Nephron progenitor cell (in vitro differentiated cells): ENCODE measurements around the gene NUMBL.
"Not testable (repeated sequence)": the region's sequence is repeated elsewhere in the genome, so short reads cannot be mapped to it uniquely, and the experiment has no call there.

ENCODE experiments used
- DNase-seq: peaks from one replicate; pipeline ENCODE4 v3.0.0; 2021
- H3K27ac Mint-ChIP-seq: 2 replicates; pipeline ENCODE4 v1.8.0; 2021; ENCODE audit warnings: mild to moderate bottlenecking, moderate library complexity, mixed read lengths
- H3K27me3 Mint-ChIP-seq: 2 replicates; pipeline ENCODE4 v1.8.0; 2021; ENCODE audit warnings: mild to moderate bottlenecking, low read depth, mixed read lengths; ENCODE audit not compliant: poor library complexity
- H3K36me3 Mint-ChIP-seq: 2 replicates; pipeline ENCODE4 v1.8.0; 2021; ENCODE audit warnings: low read depth, mixed read lengths
- H3K4me1 Mint-ChIP-seq: 2 replicates; pipeline ENCODE4 v1.8.0; 2021; ENCODE audit warnings: mixed read lengths
- H3K4me3 Mint-ChIP-seq: 2 replicates; pipeline ENCODE4 v1.8.0; 2021; ENCODE audit warnings: mild to moderate bottlenecking, moderate library complexity, mixed read lengths
- H3K9me3 Mint-ChIP-seq: 2 replicates; pipeline ENCODE4 v1.8.0; 2021; ENCODE audit warnings: mild to moderate bottlenecking, moderate library complexity, mixed read lengths
- TF ChIP-seq, protein P1 (sequence below): fragments of 200-600 bp; sonication (generic); IDR thresholded peaks from 2 replicates; pipeline ENCODE4 v1.5.0; 2021; ENCODE audit warnings: antibody characterized with exemption

The NUMBL gene

DNA sequence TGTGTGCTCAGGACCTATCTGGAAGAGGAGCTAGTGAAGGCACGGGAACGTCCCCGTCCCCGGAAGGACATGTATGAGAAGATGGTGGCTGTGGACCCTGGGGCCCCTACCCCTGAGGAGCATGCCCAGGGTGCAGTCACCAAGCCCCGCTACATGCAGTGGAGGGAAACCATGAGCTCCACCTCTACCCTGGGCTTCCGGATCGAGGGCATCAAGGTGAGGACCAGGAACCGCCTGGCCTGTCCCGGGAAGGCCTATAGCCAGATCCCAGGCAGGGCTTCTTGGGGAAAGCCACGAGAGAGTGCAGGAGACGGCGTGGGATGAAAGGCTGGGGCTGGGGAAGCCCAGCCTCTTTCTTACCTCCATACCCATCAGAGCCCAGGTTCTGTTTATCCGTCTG, 42.7 kb upstream of the NUMBL start:
- Mint-ChIP-seq H3K4me1 (no peaks in the 10 kb centered on the region), H3K4me3 (no peak overlapping the region), H3K9me3 (no peaks in the 10 kb centered on the region)

DNA sequence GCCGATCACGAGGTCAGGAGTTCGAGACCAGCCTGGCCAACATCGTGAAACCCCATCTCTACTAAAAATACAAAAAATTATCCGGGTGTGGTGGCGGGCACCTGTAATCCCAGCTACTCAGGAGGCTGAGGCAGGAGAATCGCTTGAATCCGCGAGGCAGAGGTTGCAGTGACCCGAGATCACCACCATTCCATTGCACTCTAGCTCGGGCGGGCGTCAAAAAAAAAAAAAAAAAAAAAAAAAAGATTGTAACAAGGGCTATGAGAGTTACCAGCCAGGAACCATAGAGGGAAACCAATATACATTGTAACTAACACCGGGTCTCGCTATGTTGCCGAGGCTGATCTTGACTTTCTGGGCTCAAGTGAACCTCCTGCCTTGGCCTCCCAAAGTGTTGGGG, 41.9 kb upstream of the NUMBL start:
- H3K27me3 Mint-ChIP-seq, DNase-seq, H3K4me1 Mint-ChIP-seq, H3K4me3 Mint-ChIP-seq, H3K9me3 Mint-ChIP-seq, H3K27ac Mint-ChIP-seq: not testable (repeated sequence)
- peaks cover 72% of the 10 kb centered on the region for H3K36me3 Mint-ChIP-seq

More for the DNA sequence above, 42.7 kb upstream of the NUMBL start:
- Mint-ChIP-seq H3K36me3 (peaks cover 69% of the 10 kb centered on the region), H3K27ac (no peak overlapping the region), H3K27me3 (no peaks in the 10 kb centered on the region)
- TF ChIP-seq, protein P1, sequence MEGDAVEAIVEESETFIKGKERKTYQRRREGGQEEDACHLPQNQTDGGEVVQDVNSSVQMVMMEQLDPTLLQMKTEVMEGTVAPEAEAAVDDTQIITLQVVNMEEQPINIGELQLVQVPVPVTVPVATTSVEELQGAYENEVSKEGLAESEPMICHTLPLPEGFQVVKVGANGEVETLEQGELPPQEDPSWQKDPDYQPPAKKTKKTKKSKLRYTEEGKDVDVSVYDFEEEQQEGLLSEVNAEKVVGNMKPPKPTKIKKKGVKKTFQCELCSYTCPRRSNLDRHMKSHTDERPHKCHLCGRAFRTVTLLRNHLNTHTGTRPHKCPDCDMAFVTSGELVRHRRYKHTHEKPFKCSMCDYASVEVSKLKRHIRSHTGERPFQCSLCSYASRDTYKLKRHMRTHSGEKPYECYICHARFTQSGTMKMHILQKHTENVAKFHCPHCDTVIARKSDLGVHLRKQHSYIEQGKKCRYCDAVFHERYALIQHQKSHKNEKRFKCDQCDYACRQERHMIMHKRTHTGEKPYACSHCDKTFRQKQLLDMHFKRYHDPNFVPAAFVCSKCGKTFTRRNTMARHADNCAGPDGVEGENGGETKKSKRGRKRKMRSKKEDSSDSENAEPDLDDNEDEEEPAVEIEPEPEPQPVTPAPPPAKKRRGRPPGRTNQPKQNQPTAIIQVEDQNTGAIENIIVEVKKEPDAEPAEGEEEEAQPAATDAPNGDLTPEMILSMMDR, result no peak
- no peak for DNase-seq

DNA sequence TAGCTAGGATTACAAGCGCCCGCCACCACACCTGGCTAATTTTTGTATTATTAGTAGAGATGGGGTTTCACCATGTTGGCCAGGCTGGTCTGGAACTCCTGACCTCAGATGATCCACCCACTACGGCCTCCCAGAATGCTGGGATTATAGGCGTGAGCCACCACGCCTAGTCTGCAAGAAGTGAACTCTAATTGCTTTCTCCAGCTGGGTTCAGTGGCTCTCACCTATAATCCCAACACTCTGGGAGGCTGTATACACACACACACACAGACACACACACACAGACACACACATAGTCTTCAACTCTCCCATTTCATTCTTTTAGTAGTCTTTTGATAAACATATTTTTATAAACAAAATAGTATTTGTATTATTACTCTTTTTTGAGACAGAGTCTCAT, 39.6 kb upstream of the NUMBL start:
- not testable (repeated sequence) for DNase-seq, H3K4me1 Mint-ChIP-seq, H3K27me3 Mint-ChIP-seq, H3K27ac Mint-ChIP-seq, H3K4me3 Mint-ChIP-seq, H3K9me3 Mint-ChIP-seq
- H3K36me3 Mint-ChIP-seq, result peaks cover 75% of the 10 kb centered on the region

DNA sequence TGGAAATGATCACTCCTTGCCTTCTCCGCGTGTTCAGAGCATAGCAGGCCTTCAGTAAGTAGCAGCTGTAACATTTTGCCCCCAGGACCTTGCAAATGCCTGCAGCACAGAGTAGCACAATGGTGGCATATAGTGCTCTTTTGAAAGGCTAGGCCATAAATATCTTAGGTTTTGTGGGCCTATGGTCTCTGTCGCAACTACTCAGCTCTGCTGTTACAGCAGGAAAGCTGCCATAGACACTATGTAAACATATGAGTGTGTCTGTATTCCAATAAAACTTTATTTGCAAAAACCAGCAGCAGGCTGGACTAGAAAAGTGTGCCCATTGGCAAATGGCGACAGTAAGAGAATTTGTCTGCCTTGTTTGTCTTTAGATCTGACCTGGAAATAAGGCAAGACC, 35.8 kb upstream of the NUMBL start:
- peaks cover 6% of the 10 kb centered on the region for H3K4me1 Mint-ChIP-seq
- TF ChIP-seq, protein P1, result no peak
- no peak for DNase-seq
- peaks cover 9% of the 10 kb centered on the region for H3K9me3 Mint-ChIP-seq
- H3K27me3 Mint-ChIP-seq, result no peaks in the 10 kb centered on the region
- H3K36me3 Mint-ChIP-seq, result peaks cover 76% of the 10 kb centered on the region
- H3K27ac Mint-ChIP-seq, result no peak overlapping the region
- H3K4me3 Mint-ChIP-seq, result no peak overlapping the region

DNA sequence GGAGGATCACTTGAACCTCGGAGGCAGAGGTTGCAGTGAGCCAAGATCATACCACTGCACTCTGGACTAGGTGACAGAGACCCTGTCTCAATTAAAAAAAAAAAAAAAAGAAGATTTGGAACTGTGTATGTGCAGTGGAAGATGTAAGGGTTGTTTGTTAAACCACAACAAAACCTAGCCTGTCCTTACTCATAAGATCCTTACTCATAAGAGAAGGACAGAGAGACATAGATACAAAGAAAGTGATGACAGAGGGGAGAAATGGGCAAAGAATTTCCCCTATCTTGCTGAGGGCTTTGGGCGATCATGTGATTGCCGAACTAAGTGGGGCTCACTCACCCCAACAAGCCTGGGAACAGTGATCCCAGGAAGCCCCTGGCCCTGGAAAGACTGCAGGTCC, 34.4 kb upstream of the NUMBL start:
- Mint-ChIP-seq H3K4me3 (no peak overlapping the region), H3K4me1 (peaks cover 19% of the 10 kb centered on the region), H3K9me3 (peaks cover 9% of the 10 kb centered on the region), H3K36me3 (peaks cover 72% of the 10 kb centered on the region), H3K27ac (no peak overlapping the region), H3K27me3 (no peaks in the 10 kb centered on the region)
- no peak for DNase-seq
- TF ChIP-seq, protein P1, result no peak

DNA sequence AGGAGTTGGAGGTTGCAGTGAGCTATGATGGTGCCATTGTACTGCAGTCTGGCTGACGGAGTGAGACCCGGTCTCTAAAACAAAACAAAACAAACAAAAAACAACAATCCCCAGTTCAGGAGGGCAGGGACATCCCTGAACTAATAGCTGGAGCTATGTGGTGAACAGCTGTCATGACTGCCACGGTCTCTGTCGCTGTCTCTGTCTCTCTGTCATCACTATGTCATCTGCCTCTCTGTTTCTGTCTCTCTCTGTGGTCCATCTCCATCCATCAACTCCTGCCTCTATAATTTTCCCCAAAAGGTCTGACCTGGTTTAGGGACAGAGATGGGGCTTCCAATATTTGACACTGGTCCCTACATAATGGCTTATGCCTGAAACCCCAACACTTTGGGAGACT, 33.9 kb upstream of the NUMBL start:
- Mint-ChIP-seq H3K36me3 (peaks cover 72% of the 10 kb centered on the region), H3K9me3 (peaks cover 9% of the 10 kb centered on the region), H3K27ac (no peak overlapping the region), H3K27me3 (no peaks in the 10 kb centered on the region), H3K4me1 (peaks cover 25% of the 10 kb centered on the region), H3K4me3 (no peak overlapping the region)
- TF ChIP-seq, protein P1, result no peak
- no peak for DNase-seq

DNA sequence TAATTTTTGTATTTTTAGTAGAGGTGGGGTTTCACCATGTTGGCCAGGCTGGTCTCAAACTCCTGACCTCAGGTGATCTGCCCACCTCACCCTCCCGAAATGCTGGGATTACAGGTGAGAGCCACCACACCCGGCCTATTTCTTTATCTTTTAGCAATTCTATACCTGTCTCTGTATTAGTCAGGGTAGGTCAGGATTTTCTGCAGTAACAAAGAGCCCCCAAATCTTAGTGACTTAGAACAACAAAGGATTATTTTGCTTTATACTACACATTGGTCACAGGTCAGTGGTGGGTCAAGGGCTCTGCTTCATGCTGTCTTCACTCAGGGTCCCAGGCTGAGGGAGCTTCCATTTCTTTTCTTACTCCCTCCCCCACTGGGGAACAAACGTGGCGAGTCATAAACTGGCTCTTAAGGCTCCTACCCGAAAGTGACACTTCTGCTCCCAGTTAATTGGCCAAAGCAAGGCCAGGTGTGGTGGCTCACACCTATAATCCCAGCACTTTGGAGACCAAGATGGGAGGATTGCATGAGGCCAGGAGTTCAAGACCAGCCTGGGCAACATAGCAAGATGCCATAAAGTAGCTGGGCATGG, 33.3 kb upstream of the NUMBL start:
- Mint-ChIP-seq H3K4me3 (no peak overlapping the region), H3K9me3 (peaks cover 9% of the 10 kb centered on the region), H3K27me3 (no peaks in the 10 kb centered on the region), H3K27ac (no peak overlapping the region), H3K36me3 (peaks cover 72% of the 10 kb centered on the region), H3K4me1 (peaks cover 30% of the 10 kb centered on the region)
- DNase-seq, result no peak
- TF ChIP-seq, protein P1, result no peak
